WTC11 (cell line): Measurements from ENCODE around the gene HEXD. TPM values are rescaled to one million over a fixed set of nuclear protein-coding genes. Genes with fewer than 3 reads are reported as not detected.

ENCODE experiments used
- ATAC-seq: fragments of 200-7000 bp; cut with Tn5 transposase; 2 replicates; pipeline ENCODE4 v1.10.0; 2021; ENCODE audit warnings: mild to moderate bottlenecking, moderate library complexity
- CTCF ChIA-PET: fragments of 300-600 bp; sonication (Branson Sonifier 250); formaldehyde crosslinking; loops from one replicate; lab custom pipeline; 2021; ENCODE audit warnings: antibody characterized with exemption; lab: Charles Lee
- POLR2A ChIA-PET: fragments of 350-600 bp; sonication (Branson Sonifier 250); formaldehyde crosslinking; loops from one replicate; lab custom pipeline; 2021; ENCODE audit warnings: antibody characterized with exemption; lab: Charles Lee
- DNase-seq: peaks from one replicate; pipeline ENCODE4 v3.0.0; 2021; ENCODE audit warnings: low spot score
- H3K27ac Mint-ChIP-seq: 2 replicates; pipeline ENCODE4 v1.8.0; 2021; ENCODE audit warnings: mixed read lengths
- H3K27me3 Mint-ChIP-seq: 2 replicates; pipeline ENCODE4 v1.8.0; 2021; ENCODE audit warnings: low read depth, mild to moderate bottlenecking, moderate library complexity, mixed read lengths
- H3K36me3 Mint-ChIP-seq: 2 replicates; pipeline ENCODE4 v1.8.0; 2021; ENCODE audit warnings: mixed read lengths
- H3K4me1 Mint-ChIP-seq: 2 replicates; pipeline ENCODE4 v1.8.0; 2022; ENCODE audit warnings: mixed read lengths
- H3K4me3 Mint-ChIP-seq: 2 replicates; pipeline ENCODE4 v1.8.0; 2021; ENCODE audit warnings: mild to moderate bottlenecking, moderate library complexity, mixed read lengths
- H3K9me3 Mint-ChIP-seq: 2 replicates; pipeline ENCODE4 v1.8.0; 2021; ENCODE audit warnings: mixed read lengths
- JUN ChIP-seq: sonication (generic); formaldehyde crosslinking; IDR thresholded peaks from 2 replicates; pipeline ENCODE4 v1.8.0; 2023; ENCODE audit warnings: mild to moderate bottlenecking, missing genetic modification reagents
- TP53 ChIP-seq: sonication (generic); formaldehyde crosslinking; IDR thresholded peaks from 2 replicates; pipeline ENCODE4 v1.8.1; 2023; ENCODE audit warnings: mild to moderate bottlenecking, missing genetic modification reagents
- ZNF423 ChIP-seq: fragments of 250-450 bp; sonication (Bioruptor Pico); IDR thresholded peaks from 2 replicates; pipeline ENCODE4 v2.1.2; 2022; ENCODE audit warnings: mild to moderate bottlenecking, moderate library complexity
- total RNA-seq: library from RNA; stranded (reverse); gene quantifications from 3 replicates; pipeline ENCODE4 v1.2.3, GENCODE V29; 2021
- TF ChIP-seq, protein P1 (sequence below): sonication (generic); formaldehyde crosslinking; IDR thresholded peaks from 2 replicates; pipeline ENCODE4 v1.8.1; 2023; ENCODE audit warnings: mild to moderate bottlenecking, missing genetic modification reagents, borderline replicate concordance
- TF ChIP-seq, protein P2 (sequence below): sonication (generic); formaldehyde crosslinking; conservative IDR thresholded peaks from 2 replicates; pipeline ENCODE4 v1.8.1; 2022; ENCODE audit warnings: mild to moderate bottlenecking, missing genetic modification reagents
- TF ChIP-seq, protein P3 (sequence below): sonication (generic); formaldehyde crosslinking; IDR thresholded peaks from 2 replicates; pipeline ENCODE4 v1.8.0; 2023; ENCODE audit warnings: missing genetic modification reagents, mild to moderate bottlenecking, borderline replicate concordance

The HEXD gene
- total RNA-seq, 1 experiment from 2014 or later, result 36.0 TPM

GRCh38 chr17:82440469-82440981, 22.4 kb downstream of the HEXD start (continued):
- TF ChIP-seq, protein P1, sequence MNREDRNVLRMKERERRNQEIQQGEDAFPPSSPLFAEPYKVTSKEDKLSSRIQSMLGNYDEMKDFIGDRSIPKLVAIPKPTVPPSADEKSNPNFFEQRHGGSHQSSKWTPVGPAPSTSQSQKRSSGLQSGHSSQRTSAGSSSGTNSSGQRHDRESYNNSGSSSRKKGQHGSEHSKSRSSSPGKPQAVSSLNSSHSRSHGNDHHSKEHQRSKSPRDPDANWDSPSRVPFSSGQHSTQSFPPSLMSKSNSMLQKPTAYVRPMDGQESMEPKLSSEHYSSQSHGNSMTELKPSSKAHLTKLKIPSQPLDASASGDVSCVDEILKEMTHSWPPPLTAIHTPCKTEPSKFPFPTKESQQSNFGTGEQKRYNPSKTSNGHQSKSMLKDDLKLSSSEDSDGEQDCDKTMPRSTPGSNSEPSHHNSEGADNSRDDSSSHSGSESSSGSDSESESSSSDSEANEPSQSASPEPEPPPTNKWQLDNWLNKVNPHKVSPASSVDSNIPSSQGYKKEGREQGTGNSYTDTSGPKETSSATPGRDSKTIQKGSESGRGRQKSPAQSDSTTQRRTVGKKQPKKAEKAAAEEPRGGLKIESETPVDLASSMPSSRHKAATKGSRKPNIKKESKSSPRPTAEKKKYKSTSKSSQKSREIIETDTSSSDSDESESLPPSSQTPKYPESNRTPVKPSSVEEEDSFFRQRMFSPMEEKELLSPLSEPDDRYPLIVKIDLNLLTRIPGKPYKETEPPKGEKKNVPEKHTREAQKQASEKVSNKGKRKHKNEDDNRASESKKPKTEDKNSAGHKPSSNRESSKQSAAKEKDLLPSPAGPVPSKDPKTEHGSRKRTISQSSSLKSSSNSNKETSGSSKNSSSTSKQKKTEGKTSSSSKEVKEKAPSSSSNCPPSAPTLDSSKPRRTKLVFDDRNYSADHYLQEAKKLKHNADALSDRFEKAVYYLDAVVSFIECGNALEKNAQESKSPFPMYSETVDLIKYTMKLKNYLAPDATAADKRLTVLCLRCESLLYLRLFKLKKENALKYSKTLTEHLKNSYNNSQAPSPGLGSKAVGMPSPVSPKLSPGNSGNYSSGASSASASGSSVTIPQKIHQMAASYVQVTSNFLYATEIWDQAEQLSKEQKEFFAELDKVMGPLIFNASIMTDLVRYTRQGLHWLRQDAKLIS (CRISPR knock-in tag), result no peak
- TF ChIP-seq, protein P2, sequence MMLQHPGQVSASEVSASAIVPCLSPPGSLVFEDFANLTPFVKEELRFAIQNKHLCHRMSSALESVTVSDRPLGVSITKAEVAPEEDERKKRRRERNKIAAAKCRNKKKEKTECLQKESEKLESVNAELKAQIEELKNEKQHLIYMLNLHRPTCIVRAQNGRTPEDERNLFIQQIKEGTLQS (CRISPR knock-in tag), result no peak

- peak; percentile 54; the same call in 1 of the 2 replicates for TF ChIP-seq ZNF423 (CRISPR knock-in tag)
- TF ChIP-seq, protein P3, sequence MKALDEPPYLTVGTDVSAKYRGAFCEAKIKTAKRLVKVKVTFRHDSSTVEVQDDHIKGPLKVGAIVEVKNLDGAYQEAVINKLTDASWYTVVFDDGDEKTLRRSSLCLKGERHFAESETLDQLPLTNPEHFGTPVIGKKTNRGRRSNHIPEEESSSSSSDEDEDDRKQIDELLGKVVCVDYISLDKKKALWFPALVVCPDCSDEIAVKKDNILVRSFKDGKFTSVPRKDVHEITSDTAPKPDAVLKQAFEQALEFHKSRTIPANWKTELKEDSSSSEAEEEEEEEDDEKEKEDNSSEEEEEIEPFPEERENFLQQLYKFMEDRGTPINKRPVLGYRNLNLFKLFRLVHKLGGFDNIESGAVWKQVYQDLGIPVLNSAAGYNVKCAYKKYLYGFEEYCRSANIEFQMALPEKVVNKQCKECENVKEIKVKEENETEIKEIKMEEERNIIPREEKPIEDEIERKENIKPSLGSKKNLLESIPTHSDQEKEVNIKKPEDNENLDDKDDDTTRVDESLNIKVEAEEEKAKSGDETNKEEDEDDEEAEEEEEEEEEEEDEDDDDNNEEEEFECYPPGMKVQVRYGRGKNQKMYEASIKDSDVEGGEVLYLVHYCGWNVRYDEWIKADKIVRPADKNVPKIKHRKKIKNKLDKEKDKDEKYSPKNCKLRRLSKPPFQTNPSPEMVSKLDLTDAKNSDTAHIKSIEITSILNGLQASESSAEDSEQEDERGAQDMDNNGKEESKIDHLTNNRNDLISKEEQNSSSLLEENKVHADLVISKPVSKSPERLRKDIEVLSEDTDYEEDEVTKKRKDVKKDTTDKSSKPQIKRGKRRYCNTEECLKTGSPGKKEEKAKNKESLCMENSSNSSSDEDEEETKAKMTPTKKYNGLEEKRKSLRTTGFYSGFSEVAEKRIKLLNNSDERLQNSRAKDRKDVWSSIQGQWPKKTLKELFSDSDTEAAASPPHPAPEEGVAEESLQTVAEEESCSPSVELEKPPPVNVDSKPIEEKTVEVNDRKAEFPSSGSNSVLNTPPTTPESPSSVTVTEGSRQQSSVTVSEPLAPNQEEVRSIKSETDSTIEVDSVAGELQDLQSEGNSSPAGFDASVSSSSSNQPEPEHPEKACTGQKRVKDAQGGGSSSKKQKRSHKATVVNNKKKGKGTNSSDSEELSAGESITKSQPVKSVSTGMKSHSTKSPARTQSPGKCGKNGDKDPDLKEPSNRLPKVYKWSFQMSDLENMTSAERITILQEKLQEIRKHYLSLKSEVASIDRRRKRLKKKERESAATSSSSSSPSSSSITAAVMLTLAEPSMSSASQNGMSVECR, result no peak
These were observed 23.0 kb downstream of the HEXD start for GRCh38 chr17:82440991-82441627.

GRCh38 chr17:82441691-82442487, 23.7 kb downstream of the HEXD start:
- H3K4me1 Mint-ChIP-seq, result peaks cover 13% of the 10 kb centered on the region
- TF ChIP-seq TP53 (CRISPR knock-in tag) (no peak), JUN (CRISPR knock-in tag) (0 out of 2 replicates have a peak, but pooled peaks have one; percentile 20)
- TF ChIP-seq, all 79 proteins: peak for 1
- Mint-ChIP-seq H3K36me3 (peaks cover 4% of the 10 kb centered on the region; the same call in 1 of the 2 replicates), H3K27me3 (no peaks in the 10 kb centered on the region), H3K4me3 (no peak overlapping the region), H3K27ac (no peak overlapping the region), H3K9me3 (no peaks in the 10 kb centered on the region)
- CTCF ChIA-PET, result interaction anchor here (1.3 kb wide), 1 partner anchor 17 kb away, joined by 5 read pairs; no protein-coding TSS in a partner anchor
- ATAC-seq, result peak; percentile 17; the same call in 1 of the 2 replicates
- POLR2A ChIA-PET, result no interaction called here
- no peak for DNase-seq

More at GRCh38 chr17:82440991-82441627, 23.0 kb downstream of the HEXD start:
- H3K4me1 Mint-ChIP-seq, result peaks cover 13% of the 10 kb centered on the region
- H3K4me3 Mint-ChIP-seq, result no peak overlapping the region
- ChIA-PET POLR2A (interaction anchor here (0.6 kb wide), 1 partner anchor 962 kb away, joined by 3 read pairs; no protein-coding TSS in a partner anchor), CTCF (interaction anchor here (0.7 to 1.3 kb wide), 2 partner anchors 16 to 40 kb away, joined by 3 to 5 read pairs; no protein-coding TSS in a partner anchor)
- peaks cover 4% of the 10 kb centered on the region; the same call in 1 of the 2 replicates for H3K36me3 Mint-ChIP-seq
- ATAC-seq (peak; percentile 7; the same call in 1 of the 2 replicates), DNase-seq (peak; percentile 47)
- H3K27me3 Mint-ChIP-seq, result no peaks in the 10 kb centered on the region
- H3K27ac Mint-ChIP-seq, result no peak overlapping the region
- no peaks in the 10 kb centered on the region for H3K9me3 Mint-ChIP-seq
